IMR-90 (cell line): Measurements from ENCODE around the gene DNAI2. TPM values are rescaled to one million over a fixed set of nuclear protein-coding genes. Genes with fewer than 3 reads are reported as not detected.

ENCODE experiments used
- ATAC-seq: fragments of 200-7000 bp; cut with Tn5 transposase; 2 replicates; pipeline ENCODE4 v1.9.1; 2020; ENCODE audit warnings: low read depth, mild to moderate bottlenecking, moderate library complexity
- BruUV-seq: library from RNA; stranded (reverse); fragments of 400-500 nt; replicated peaks from 2 replicates; lab custom pipeline; 2021; lab: Mats Ljungman, UMichigan
- CTCF ChIA-PET: fragments of 300-600 bp; formaldehyde crosslinking; extraction: SDS; loops from one replicate; lab custom pipeline; 2021; ENCODE audit warnings: antibody characterized with exemption; lab: Yijun Ruan, JAX
- POLR2A ChIA-PET: fragments of 300-600 bp; sonication (Branson Sonifier 250); formaldehyde crosslinking; loops from one replicate; lab custom pipeline; 2022; ENCODE audit warnings: antibody characterized with exemption; ENCODE audit not compliant: unreplicated experiment; lab: Charles Lee
- DNase-seq: peaks from one replicate; pipeline ENCODE4 v3.0.0; 2013
- H2AFZ ChIP-seq: replicated peaks from 2 replicates; pipeline ENCODE3; 2013; ENCODE audit warnings: low read length, mild to moderate bottlenecking; ENCODE audit not compliant: poor library complexity
- H2AK5ac ChIP-seq: 2 replicates; pipeline ENCODE4 v1.6.1; 2013; ENCODE audit warnings: low read depth, low read length, inconsistent platforms
- H2AK9ac ChIP-seq: replicated peaks from 2 replicates; pipeline ENCODE3; 2013; ENCODE audit warnings: mild to moderate bottlenecking, low read depth, low read length, moderate library complexity; ENCODE audit not compliant: poor library complexity
- H2BK120ac ChIP-seq: 2 replicates; pipeline ENCODE4 v1.6.1; 2013; ENCODE audit warnings: low read depth, low read length, inconsistent platforms
- H2BK15ac ChIP-seq: 3 replicates; pipeline ENCODE4 v1.6.1; 2013; ENCODE audit warnings: low read depth, low read length, inconsistent platforms
- H2BK20ac ChIP-seq: 2 replicates; pipeline ENCODE4 v1.6.1; 2013; ENCODE audit warnings: low read depth, mild to moderate bottlenecking, inconsistent platforms, low read length, moderate library complexity
- H2BK5ac ChIP-seq: 2 replicates; pipeline ENCODE4 v1.6.1; 2013; ENCODE audit warnings: mild to moderate bottlenecking, low read depth, low read length, inconsistent platforms; ENCODE audit not compliant: poor library complexity, severe bottlenecking
- H3K14ac ChIP-seq: replicated peaks from 2 replicates; pipeline ENCODE4 v1.6.1; 2013; ENCODE audit warnings: low read depth, low read length, inconsistent platforms
- H3K18ac ChIP-seq: 2 replicates; pipeline ENCODE4 v1.6.1; 2013; ENCODE audit warnings: low read depth, low read length, control low read depth
- H3K23ac ChIP-seq: 2 replicates; pipeline ENCODE4 v1.6.1; 2013; ENCODE audit warnings: low read depth, low read length, inconsistent platforms
- H3K27ac ChIP-seq: 2 replicates; pipeline ENCODE4 v1.5.1; 2013; ENCODE audit warnings: mild to moderate bottlenecking, control low read depth, low read length; ENCODE audit not compliant: insufficient read depth
- H3K27me3 ChIP-seq: 2 replicates; pipeline ENCODE4 v1.6.1; 2013; ENCODE audit warnings: low read length; ENCODE audit not compliant: control insufficient read depth, insufficient read depth
- H3K36me3 ChIP-seq: 2 replicates; pipeline ENCODE4 v1.6.1; 2013; ENCODE audit warnings: low read length, mixed read lengths; ENCODE audit not compliant: control insufficient read depth, insufficient read depth
- H3K4ac ChIP-seq: 2 replicates; pipeline ENCODE4 v1.6.1; 2013; ENCODE audit warnings: low read depth, low read length, inconsistent platforms
- H3K4me1 ChIP-seq: 2 replicates; pipeline ENCODE4 v1.6.1; 2013; ENCODE audit warnings: low read length, mixed read lengths; ENCODE audit not compliant: control insufficient read depth, insufficient read depth
- H3K4me2 ChIP-seq: 2 replicates; pipeline ENCODE4 v1.6.1; 2013; ENCODE audit warnings: low read depth, mild to moderate bottlenecking, control low read depth, low read length, moderate library complexity
- H3K4me3 ChIP-seq: 2 replicates; pipeline ENCODE4 v1.5.1; 2013; ENCODE audit warnings: low read depth, mild to moderate bottlenecking, control low read depth, low read length, moderate library complexity; ENCODE audit not compliant: insufficient read depth
- H3K56ac ChIP-seq: 2 replicates; pipeline ENCODE4 v1.6.1; 2013; ENCODE audit warnings: low read length, inconsistent platforms; ENCODE audit not compliant: insufficient read depth; ENCODE audit errors: extremely low read depth
- H3K79me1 ChIP-seq, 2 experiments: 2 replicates each; pipeline ENCODE4 v1.6.1; 2013; ENCODE audit warnings: low read length in 2 of 2, inconsistent platforms in 1 of 2, low read depth in 1 of 2
- H3K9ac ChIP-seq: 2 replicates; pipeline ENCODE4 v1.6.1; 2013; ENCODE audit warnings: low read depth, low read length, control low read depth
- H3K9me1 ChIP-seq: 2 replicates; pipeline ENCODE4 v1.6.1; 2013; ENCODE audit warnings: low read length, inconsistent platforms; ENCODE audit not compliant: insufficient read depth
- H3K9me3 ChIP-seq: 2 replicates; pipeline ENCODE4 v1.6.1; 2013; ENCODE audit warnings: low read length; ENCODE audit not compliant: control insufficient read depth, insufficient read depth
- H4K20me1 ChIP-seq: 2 replicates; pipeline ENCODE4 v1.6.1; 2013; ENCODE audit warnings: low read length, inconsistent platforms; ENCODE audit not compliant: insufficient read depth
- H4K5ac ChIP-seq: 2 replicates; pipeline ENCODE4 v1.6.1; 2013; ENCODE audit warnings: mild to moderate bottlenecking, low read depth, low read length, control low read depth
- H4K8ac ChIP-seq, 2 experiments: 2 replicates each; pipeline ENCODE4 v1.6.1; 2013; ENCODE audit warnings: low read depth in 2 of 2, low read length in 2 of 2, control low read depth in 1 of 2, inconsistent platforms in 1 of 2
- H4K91ac ChIP-seq: 2 replicates; pipeline ENCODE4 v1.6.1; 2013; ENCODE audit warnings: low read depth, low read length, inconsistent platforms; ENCODE audit not compliant: insufficient read depth
- CEBPB ChIP-seq: IDR thresholded peaks from 2 replicates; pipeline ENCODE4 v1.6.1; 2012; ENCODE audit warnings: low read depth, low read length, improper control_type of control experiment
- CHD1 ChIP-seq: IDR thresholded peaks from 2 replicates; pipeline ENCODE4 v1.6.1; 2012; ENCODE audit warnings: low read depth, low read length, improper control_type of control experiment
- MXI1 ChIP-seq: IDR thresholded peaks from 2 replicates; pipeline ENCODE4 v1.6.1; 2012; ENCODE audit warnings: low read depth, mild to moderate bottlenecking, low read length, moderate library complexity, borderline replicate concordance
- RAD21 ChIP-seq: IDR thresholded peaks from 2 replicates; pipeline ENCODE4 v1.6.1; 2012; ENCODE audit warnings: low read length, improper control_type of control experiment
- SMC3 ChIP-seq: fragments of 150-350 bp; IDR thresholded peaks from 2 replicates; pipeline ENCODE4 v1.6.1; 2016; ENCODE audit warnings: low read depth, mild to moderate bottlenecking, antibody characterized with exemption, low read length, moderate library complexity
- WGBS, 2 experiments: methylation state at CpG; one replicate each; pipeline versions ENCODE4 v1.1.5 to v1.1.7; 2013; ENCODE audit warnings: missing lambda C conversion rate in 2 of 2; ENCODE audit not compliant: insufficient read length in 1 of 2; ENCODE audit errors: extremely low coverage in 2 of 2; 5-methylcytosine and 5-hydroxymethylcytosine counted together
- dilution Hi-C: fragments of 300-500 bp; cut with HindIII; formaldehyde crosslinking; loops from one replicate; pipeline ENCODE4 v1.14.3; 2018; ENCODE audit warnings: low sequenced_read_pairs; ENCODE audit not compliant: unreplicated experiment
- in situ Hi-C: fragments of 300-500 bp; cut with MboI; formaldehyde crosslinking; loops from 3 replicates; pipeline ENCODE4 v1.14.3; 2019; ENCODE audit warnings: low sequenced_read_pairs, inconsistent platforms, mixed read lengths
- intact Hi-C: fragments of 100-400 bp; cut with micrococcal nuclease; formaldehyde crosslinking; loops from 2 replicates; pipeline ENCODE4 v1.10.0; 2022
- polyA plus RNA-seq, 3 experiments: library from polyadenylated mRNA; depleted of rRNA; stranded (reverse); fragments of >200 nt; gene quantifications; 2 replicates each; pipeline ENCODE4 v1.2.3, GENCODE V29; 2012; ENCODE audit warnings: low replicate concordance in 1 of 3
- total RNA-seq: library from RNA; depleted of rRNA; stranded (reverse); fragments of >200 nt; gene quantifications from 2 replicates; pipeline ENCODE4 v1.2.3, GENCODE V29; 2012
- TF ChIP-seq, protein P1 (sequence below): fragments of 150-350 bp; IDR thresholded peaks from 2 replicates; pipeline ENCODE4 v1.6.1; 2017; ENCODE audit warnings: mild to moderate bottlenecking, antibody characterized with exemption, low read length, low read depth

DNAI2 gene
- total and polyA plus RNA-seq, 2 of the 4 experiments (the other 2 are of a cell fraction): not detected

DNA sequence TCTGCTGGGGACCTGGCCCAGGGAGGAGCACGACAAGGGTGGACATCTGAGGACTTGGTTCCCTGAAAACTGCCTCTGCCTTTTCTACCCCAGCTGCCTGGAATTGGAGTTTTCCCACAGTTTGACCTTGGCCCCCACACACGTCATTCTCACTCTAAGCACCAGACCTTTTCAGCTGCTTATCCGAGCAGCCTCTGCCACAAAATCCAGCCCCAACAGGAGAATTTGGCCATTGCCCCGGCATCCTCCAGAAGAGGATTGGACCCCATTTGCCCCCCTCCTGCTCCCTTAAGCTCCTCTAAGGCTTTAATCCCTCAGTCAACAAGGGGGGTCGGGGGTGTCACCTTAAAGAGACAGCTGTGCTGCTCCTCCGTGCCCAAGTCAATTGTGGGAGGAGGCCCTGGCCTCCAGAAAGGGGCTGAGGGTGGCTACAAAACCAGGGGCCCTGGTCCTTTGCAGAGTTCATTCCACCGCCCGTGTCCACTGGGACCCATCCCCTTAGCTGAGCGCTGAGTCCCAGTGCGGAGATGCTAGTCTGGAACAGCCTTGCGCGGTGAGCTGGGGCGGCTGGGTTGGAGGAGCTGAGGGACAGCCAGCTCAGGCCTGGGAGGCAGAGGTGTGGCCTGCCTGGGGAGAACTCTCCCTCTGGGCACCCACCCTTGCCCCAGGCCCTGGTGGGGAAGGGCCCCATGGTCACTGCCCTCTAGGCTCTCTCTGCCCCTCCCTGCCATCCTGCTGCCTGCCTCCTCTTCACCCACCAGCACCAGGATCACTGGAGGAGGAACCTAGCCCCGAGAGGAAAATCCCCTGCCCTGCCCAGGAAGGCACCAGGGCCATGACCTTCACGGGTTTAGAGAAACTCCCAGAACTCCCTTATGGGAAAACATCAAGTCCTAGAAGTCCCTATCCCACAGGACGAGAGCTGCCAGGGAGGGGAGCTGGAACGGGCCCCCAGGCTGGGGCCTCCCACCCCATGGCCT is 41.8 kb upstream of the DNAI2 start:
- ATAC-seq (no peak), DNase-seq (no peak)
- Histone ChIP-seq H2BK20ac (no peak overlapping the region), H4K8ac (no peak overlapping the region), H3K36me3 (no peaks in the 10 kb centered on the region), H3K9me3 (no peaks in the 10 kb centered on the region), H3K27ac (no peak overlapping the region), H2BK15ac (no peak overlapping the region), H4K5ac (no peak overlapping the region), H3K56ac (no peak overlapping the region; the same call in 1 of the 2 replicates), H3K27me3 (no peaks in the 10 kb centered on the region), H3K4me2 (no peak overlapping the region), H3K4ac (no peak overlapping the region), H2AK9ac (no peak overlapping the region), H3K18ac (no peak overlapping the region), H4K20me1 (no peaks in the 10 kb centered on the region), H2BK120ac (no peak overlapping the region), H3K9ac (no peak overlapping the region), H3K4me1 (no peaks in the 10 kb centered on the region), H2BK5ac (no peak overlapping the region), H3K23ac (no peak overlapping the region), H3K14ac (no peak overlapping the region), H3K79me1 (no peaks in the 10 kb centered on the region), H2AK5ac (no peak overlapping the region), H3K4me3 (no peak overlapping the region), H4K91ac (no peak overlapping the region), H2AFZ (no peak overlapping the region), H3K9me1 (no peaks in the 10 kb centered on the region)
- POLR2A ChIA-PET: interaction anchor here (0.6 kb wide), 1 partner anchor 59 kb away, joined by 3 read pairs; no protein-coding TSS in a partner anchor
- in situ Hi-C loops (no loop called here), dilution Hi-C loops (no loop called here), intact Hi-C loops (no loop called here)
- no TSS peak for BruUV-seq
- 17% methylated on average over 2 of the region's 17 CpGs; no CpG with 5 or more reads in 1 of the 2 experiments for WGBS, 2 experiments
- no peak for TF ChIP-seq CEBPB
- no peak for TF ChIP-seq SMC3
- TF ChIP-seq, protein P1, sequence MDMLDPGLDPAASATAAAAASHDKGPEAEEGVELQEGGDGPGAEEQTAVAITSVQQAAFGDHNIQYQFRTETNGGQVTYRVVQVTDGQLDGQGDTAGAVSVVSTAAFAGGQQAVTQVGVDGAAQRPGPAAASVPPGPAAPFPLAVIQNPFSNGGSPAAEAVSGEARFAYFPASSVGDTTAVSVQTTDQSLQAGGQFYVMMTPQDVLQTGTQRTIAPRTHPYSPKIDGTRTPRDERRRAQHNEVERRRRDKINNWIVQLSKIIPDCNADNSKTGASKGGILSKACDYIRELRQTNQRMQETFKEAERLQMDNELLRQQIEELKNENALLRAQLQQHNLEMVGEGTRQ: no peak
- no peak for TF ChIP-seq CHD1
- no peak for TF ChIP-seq RAD21
- no peak for TF ChIP-seq MXI1
- CTCF ChIA-PET: interaction anchor here (0.6 kb wide), 1 partner anchor 119 kb away, joined by 5 read pairs; no protein-coding TSS in a partner anchor
